Esophagus squamous epithelium (tissue), 4 donors: ENCODE measurements around the gene ERCC8.

ENCODE experiments used
- CTCF ChIP-seq, 6 experiments: fragments of 450-650 bp in 4 of 6; fragments of 200-600 bp in 2 of 6; sonication (generic) in 2 of 6; IDR thresholded peaks; one replicate each; pipeline ENCODE4 v1.5.1; 2016 to 2019; ENCODE audit warnings: antibody characterized with exemption in 6 of 6, mild to moderate bottlenecking in 4 of 6, moderate library complexity in 4 of 6
- POLR2A ChIP-seq, 4 donors: fragments of 450-650 bp; IDR thresholded peaks; one replicate each; pipeline ENCODE4 v1.6.1; 2017; ENCODE audit warnings: antibody characterized with exemption in 4 of 4, mild to moderate bottlenecking in 4 of 4, moderate library complexity in 3 of 4

DNA sequence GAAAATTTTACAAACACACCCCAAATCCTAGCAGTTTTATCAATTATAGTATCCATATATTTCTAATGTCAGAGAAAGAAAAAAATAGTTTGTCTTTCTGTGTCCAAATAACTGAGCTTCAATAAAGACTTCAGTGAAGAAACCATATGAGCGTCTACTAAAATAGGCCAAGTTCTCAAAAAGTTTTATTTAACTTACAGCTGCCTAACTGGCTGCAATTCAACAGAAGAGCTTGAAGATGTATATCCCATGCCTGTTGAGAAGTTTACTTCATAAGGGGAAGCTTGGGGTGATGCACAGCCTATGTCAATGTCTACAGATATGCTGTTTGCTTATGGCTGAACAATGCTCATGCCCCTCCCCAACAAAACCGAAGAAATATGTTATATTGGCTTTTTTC is 57.1 kb downstream of the ERCC8 start:
- TF ChIP-seq CTCF (IDR thresholded peaks at IDR 0.05) (no peak), POLR2A (IDR thresholded peaks at IDR 0.05) (no peak)
